Measurements from ENCODE around the gene PTGIS. TPM values are rescaled to one million over a fixed set of nuclear protein-coding genes. Genes with fewer than 3 reads are reported as not detected.

PTGIS gene
- total and polyA plus RNA-seq, 4 experiments from 2014 or later = not detected

DNA sequence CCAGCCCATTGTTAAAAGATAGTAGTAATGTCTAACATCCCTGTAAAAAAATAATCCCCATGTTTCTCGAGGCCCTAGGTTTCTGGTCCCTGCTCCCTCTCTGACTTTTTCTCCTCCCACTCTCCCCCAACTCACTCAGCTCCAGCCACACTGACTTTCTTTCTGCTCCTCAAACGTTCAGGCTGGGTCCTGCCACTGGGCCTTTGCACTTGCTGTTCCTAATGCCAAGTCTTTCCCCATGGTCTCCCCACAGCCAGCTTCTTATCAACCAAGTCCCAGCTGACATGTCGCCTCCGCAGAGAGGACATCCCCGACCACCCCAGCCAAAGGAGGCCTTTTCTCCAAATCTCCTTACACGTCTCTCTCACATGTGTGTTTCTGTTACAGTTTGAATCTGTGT, 21.8 kb upstream of the PTGIS start:
- H3K36me3 ChIP-seq (ENCODE audit: insufficient read depth, low read length) = no peaks in the 10 kb centered on the region
- H3K4me1 Mint-ChIP-seq = peaks cover 31 to 44% (median 34%) of the 10 kb centered on the region in 4 donors
- H3K4me3 Mint-ChIP-seq = no peak overlapping the region
- no peaks in the 10 kb centered on the region for H3K9me3 ChIP-seq (ENCODE audit: control insufficient read depth in 1 of 2, low read length in 2 of 2)
- POLR2A ChIA-PET (ENCODE audit: partially characterized antibody) = no interaction called here
- H3K9me3 Mint-ChIP-seq = no peaks in the 10 kb centered on the region
- no peak overlapping the region for H3K27ac Mint-ChIP-seq
- DNase-seq = no peak
- no peaks in the 10 kb centered on the region for H3K36me3 Mint-ChIP-seq
- H3K27ac ChIP-seq (ENCODE audit: low read depth, low read length) = no peak overlapping the region
- H3K4me3 ChIP-seq (ENCODE audit: low read length in 2 of 2) = no peak overlapping the region
- H3K4me1 ChIP-seq (ENCODE audit: insufficient read depth, low read length) = peaks cover 22% of the 10 kb centered on the region
- intact Hi-C loops (cut with micrococcal nuclease) = no loop called here
- H3K27me3 ChIP-seq (ENCODE audit: insufficient read depth, low read length) = no peaks in the 10 kb centered on the region
- CTCF ChIA-PET (ENCODE audit: partially characterized antibody) = interaction anchor here (1.0 kb wide), 1 partner anchor 19 kb away, joined by 4 read pairs; no protein-coding TSS in a partner anchor
- peaks cover 0 to 1% of the 10 kb centered on the region in 2 donors for H3K27me3 Mint-ChIP-seq

- Histone ChIP-seq H3K27me3 (ENCODE audit: insufficient read depth, low read length) (no peaks in the 10 kb centered on the region), H3K9me3 (ENCODE audit: control insufficient read depth in 1 of 2, low read length in 2 of 2) (no peaks in the 10 kb centered on the region), H3K27ac (ENCODE audit: low read depth, low read length) (no peak overlapping the region), H3K36me3 (ENCODE audit: insufficient read depth, low read length) (no peaks in the 10 kb centered on the region), H3K4me1 (ENCODE audit: insufficient read depth, low read length) (no peaks in the 10 kb centered on the region), H3K4me3 (ENCODE audit: low read length in 2 of 2) (no peak overlapping the region)
- H3K27ac Mint-ChIP-seq = no peak overlapping the region
- ChIA-PET POLR2A (ENCODE audit: partially characterized antibody) (no interaction called here), CTCF (ENCODE audit: partially characterized antibody) (no interaction called here)
- H3K4me1 Mint-ChIP-seq = peaks cover 10 to 18% (median 12%) of the 10 kb centered on the region in 4 donors
- H3K36me3 Mint-ChIP-seq = no peaks in the 10 kb centered on the region
- peaks cover 2 to 7% (median 4%) of the 10 kb centered on the region in 8 donors for H3K9me3 Mint-ChIP-seq
- DNase-seq = no peak
- H3K27me3 Mint-ChIP-seq = peaks cover 0 to 3% of the 10 kb centered on the region in 2 donors
- intact Hi-C loops (cut with micrococcal nuclease) = no loop called here
- no peak overlapping the region for H3K4me3 Mint-ChIP-seq
Measured at GRCh38 chr20:49587111-49587570, 19.2 kb upstream of the PTGIS start.

GRCh38 chr20:49585585-49586245, 17.8 kb upstream of the PTGIS start:
- Histone ChIP-seq H3K36me3 (ENCODE audit: insufficient read depth, low read length) (no peaks in the 10 kb centered on the region), H3K27me3 (ENCODE audit: insufficient read depth, low read length) (no peaks in the 10 kb centered on the region), H3K9me3 (ENCODE audit: control insufficient read depth in 1 of 2, low read length in 2 of 2) (no peaks in the 10 kb centered on the region), H3K27ac (ENCODE audit: low read depth, low read length) (no peak overlapping the region), H3K4me3 (ENCODE audit: low read length in 2 of 2) (no peak overlapping the region), H3K4me1 (ENCODE audit: insufficient read depth, low read length) (no peaks in the 10 kb centered on the region)
- intact Hi-C loops (cut with micrococcal nuclease) = no loop called here
- Mint-ChIP-seq H3K36me3 (no peaks in the 10 kb centered on the region), H3K4me3 (no peak overlapping the region), H3K27ac (peak overlapping the region in 2 of 7 donors; percentile 12 to 73), H3K9me3 (peaks cover 2 to 10% (median 4%) of the 10 kb centered on the region in 8 donors), H3K27me3 (peaks cover 0 to 3% of the 10 kb centered on the region in 2 donors), H3K4me1 (peaks cover 3 to 8% (median 5%) of the 10 kb centered on the region in 4 donors)
- DNase-seq = no peak
- ChIA-PET POLR2A (ENCODE audit: partially characterized antibody) (interaction anchor here (0.7 kb wide), 1 partner anchor 23 kb away, joined by 3 read pairs; no protein-coding TSS in a partner anchor), CTCF (ENCODE audit: partially characterized antibody) (no interaction called here)

- H3K4me3 Mint-ChIP-seq = no peak overlapping the region
Measured at GRCh38 chr20:49584418-49585382, 16.8 kb upstream of the PTGIS start.

GRCh38 chr20:49583669-49584417, 15.9 kb upstream of the PTGIS start:
- no peak overlapping the region for H3K27ac ChIP-seq (ENCODE audit: low read depth, low read length)
- H3K27ac Mint-ChIP-seq = peak overlapping the region in 1 of 7 donors; percentile 21
- CTCF ChIA-PET (ENCODE audit: partially characterized antibody) = interaction anchor here (1.5 kb wide), 1 partner anchor 24 kb away, joined by 4 read pairs; no protein-coding TSS in a partner anchor
- H3K4me3 ChIP-seq (ENCODE audit: low read length in 2 of 2) = no peak overlapping the region
- H3K27me3 Mint-ChIP-seq = peaks cover 0 to 3% of the 10 kb centered on the region in 2 donors
- H3K36me3 ChIP-seq (ENCODE audit: insufficient read depth, low read length) = no peaks in the 10 kb centered on the region
- intact Hi-C loops (cut with micrococcal nuclease) = no loop called here
- H3K27me3 ChIP-seq (ENCODE audit: insufficient read depth, low read length) = no peaks in the 10 kb centered on the region
- no peaks in the 10 kb centered on the region for H3K36me3 Mint-ChIP-seq
- POLR2A ChIA-PET (ENCODE audit: partially characterized antibody) = no interaction called here
- H3K9me3 Mint-ChIP-seq = peaks cover 2 to 10% (median 4%) of the 10 kb centered on the region in 8 donors
- DNase-seq = no peak
- no peak overlapping the region for H3K4me3 Mint-ChIP-seq
- no peaks in the 10 kb centered on the region for H3K4me1 ChIP-seq (ENCODE audit: insufficient read depth, low read length)
- H3K4me1 Mint-ChIP-seq = no peaks in the 10 kb centered on the region
- H3K9me3 ChIP-seq (ENCODE audit: control insufficient read depth in 1 of 2, low read length in 2 of 2) = no peaks in the 10 kb centered on the region

More at GRCh38 chr20:49584418-49585382, 16.8 kb upstream of the PTGIS start:
- ChIA-PET CTCF (ENCODE audit: partially characterized antibody) (interaction anchor here (1.5 kb wide), 1 partner anchor 23 kb away, joined by 4 read pairs; no protein-coding TSS in a partner anchor), POLR2A (ENCODE audit: partially characterized antibody) (no interaction called here)
- Histone ChIP-seq H3K9me3 (ENCODE audit: control insufficient read depth in 1 of 2, low read length in 2 of 2) (no peaks in the 10 kb centered on the region), H3K27me3 (ENCODE audit: insufficient read depth, low read length) (no peaks in the 10 kb centered on the region), H3K36me3 (ENCODE audit: insufficient read depth, low read length) (no peaks in the 10 kb centered on the region), H3K4me3 (ENCODE audit: low read length in 2 of 2) (no peak overlapping the region), H3K4me1 (ENCODE audit: insufficient read depth, low read length) (no peaks in the 10 kb centered on the region), H3K27ac (ENCODE audit: low read depth, low read length) (no peak overlapping the region)
- peaks cover 2 to 10% (median 4%) of the 10 kb centered on the region in 8 donors for H3K9me3 Mint-ChIP-seq
- no peak overlapping the region for H3K27ac Mint-ChIP-seq
- DNase-seq = no peak
- H3K36me3 Mint-ChIP-seq = no peaks in the 10 kb centered on the region
- no peaks in the 10 kb centered on the region for H3K4me1 Mint-ChIP-seq
- H3K27me3 Mint-ChIP-seq = peaks cover 0 to 3% of the 10 kb centered on the region in 2 donors
- intact Hi-C loops (cut with micrococcal nuclease) = no loop called here

DNA sequence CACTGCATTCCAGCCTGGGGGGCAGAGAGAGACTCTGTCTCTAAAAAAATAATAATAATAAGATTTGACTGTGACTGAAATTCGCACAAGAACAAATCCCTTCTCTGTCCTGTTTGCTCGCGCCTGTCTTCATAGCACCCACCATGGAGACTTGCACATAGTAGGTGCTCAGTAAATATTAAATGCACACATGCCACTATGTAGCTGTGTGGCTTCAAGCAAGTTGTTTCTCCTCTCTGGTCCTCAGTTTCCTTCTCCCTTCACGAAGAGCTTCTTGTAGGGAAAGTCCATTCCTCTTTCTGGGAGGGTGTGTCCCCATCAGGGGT, 15.4 kb upstream of the PTGIS start:
- H3K27ac ChIP-seq (ENCODE audit: low read depth, low read length) = no peak overlapping the region
- peaks cover 0 to 3% of the 10 kb centered on the region in 2 donors for H3K27me3 Mint-ChIP-seq
- H3K9me3 Mint-ChIP-seq = peaks cover 2 to 10% (median 4%) of the 10 kb centered on the region in 8 donors
- H3K36me3 ChIP-seq (ENCODE audit: insufficient read depth, low read length) = no peaks in the 10 kb centered on the region
- intact Hi-C loops (cut with micrococcal nuclease) = no loop called here
- no peak overlapping the region for H3K4me3 Mint-ChIP-seq
- H3K27me3 ChIP-seq (ENCODE audit: insufficient read depth, low read length) = no peaks in the 10 kb centered on the region
- no peak overlapping the region for H3K4me3 ChIP-seq (ENCODE audit: low read length in 2 of 2)
- H3K36me3 Mint-ChIP-seq = no peaks in the 10 kb centered on the region
- no peaks in the 10 kb centered on the region for H3K4me1 Mint-ChIP-seq
- no peak for DNase-seq
- ChIA-PET POLR2A (ENCODE audit: partially characterized antibody) (no interaction called here), CTCF (ENCODE audit: partially characterized antibody) (interaction anchor here (1.5 kb wide), 1 partner anchor 25 kb away, joined by 4 read pairs; no protein-coding TSS in a partner anchor)
- no peaks in the 10 kb centered on the region for H3K9me3 ChIP-seq (ENCODE audit: control insufficient read depth in 1 of 2, low read length in 2 of 2)
- H3K4me1 ChIP-seq (ENCODE audit: insufficient read depth, low read length) = no peaks in the 10 kb centered on the region
- no peak overlapping the region for H3K27ac Mint-ChIP-seq

All from CD4-positive, alpha-beta memory T cell (primary cell).